Measurements from ENCODE around the gene PLP2. TPM values are rescaled to one million over a fixed set of nuclear protein-coding genes. Genes with fewer than 3 reads are reported as not detected.

Gene PLP2
- total and polyA plus RNA-seq, 2 of the 13 experiments (the other 11 are each of a cell fraction or from before 2014, with no cell fraction given), result 0.40 to 3.6 TPM

DNA sequence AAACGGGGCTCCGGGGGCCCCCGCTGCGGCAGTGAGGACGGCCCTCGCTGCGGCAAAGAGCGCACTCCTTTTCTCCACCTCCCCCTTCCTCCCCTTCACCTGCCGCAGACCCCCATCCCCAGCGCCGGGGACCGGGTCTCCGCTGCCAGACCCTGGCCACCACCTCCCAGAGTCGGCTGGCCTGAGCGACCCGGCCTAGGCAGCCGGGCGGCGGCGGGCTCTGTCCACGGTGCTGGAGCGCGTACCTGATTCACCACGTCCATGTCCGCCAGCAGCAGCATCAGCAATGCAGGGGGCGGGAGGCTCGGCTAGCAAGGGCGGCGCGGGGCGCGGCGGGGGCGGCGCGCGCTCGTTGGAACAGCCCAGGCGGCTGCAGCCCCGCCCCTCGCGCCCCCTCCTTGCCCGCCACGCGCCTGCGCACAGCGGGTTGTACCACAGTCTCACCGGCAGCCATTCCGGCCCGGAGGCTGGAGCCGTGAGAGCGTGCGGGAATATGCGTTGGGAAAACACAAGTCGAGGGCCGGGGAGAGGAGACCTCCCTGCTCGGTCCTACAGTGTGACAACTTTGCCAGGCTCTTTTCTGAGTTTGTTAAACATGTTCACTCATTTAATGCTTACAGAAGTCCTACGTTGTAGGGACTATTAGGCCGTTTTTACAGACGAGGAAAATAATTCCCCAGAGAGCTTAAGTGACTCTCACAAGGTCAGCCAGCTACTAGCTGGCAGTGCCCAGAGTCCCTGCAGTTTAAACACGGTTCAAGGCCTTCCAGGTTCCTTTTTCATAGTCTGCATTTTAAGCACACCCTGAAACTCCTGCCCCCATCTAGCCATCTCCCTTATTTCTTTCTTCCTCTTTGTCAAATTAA, 28.4 kb downstream of the PLP2 start, which contains the start of gene SYP (continued):
- peak; percentile 68; the same call in 1 of the 2 replicates for TF ChIP-seq CHCHD3 (CRISPR knock-in tag; IDR thresholded peaks at IDR 0.05)
- TF ChIP-seq IRX3 (CRISPR knock-in tag; IDR thresholded peaks at IDR 0.05; ENCODE audit: borderline replicate concordance, low read depth), result 0 out of 2 replicates have a peak, but pooled peaks have one; percentile 85
- peak; percentile 81 for TF ChIP-seq MAZ (IDR thresholded peaks at IDR 0.05; ENCODE audit: borderline replicate concordance, low read depth, low read length)
- peak; percentile 93 for TF ChIP-seq MAZ (CRISPR knock-in tag; IDR thresholded peaks at IDR 0.05; ENCODE audit: low read depth)
- peak; percentile 76; the same call in 1 of the 2 replicates for TF ChIP-seq ZNF616 (CRISPR knock-in tag; IDR thresholded peaks at IDR 0.05; ENCODE audit: low read depth)
- TF ChIP-seq ZNF614 (CRISPR knock-in tag; IDR thresholded peaks at IDR 0.05; ENCODE audit: borderline replicate concordance), result 0 out of 2 replicates have a peak, but pooled peaks have one; percentile 18
- TF ChIP-seq NR0B2 (CRISPR knock-in tag; IDR thresholded peaks at IDR 0.05), result peak; percentile 79; the same call in 1 of the 2 replicates
- TF ChIP-seq ZBTB25 (CRISPR knock-in tag; IDR thresholded peaks at IDR 0.05), result peak; percentile 81
- TF ChIP-seq ZNF644 (CRISPR knock-in tag; IDR thresholded peaks at IDR 0.05; ENCODE audit: low read depth), result no peak
- TF ChIP-seq EZH2 (conservative IDR thresholded peaks at IDR 0.05; ENCODE audit: low read depth, low read length), result no peak
- peak; percentile 67; the same call in 1 of the 2 replicates for TF ChIP-seq ZNF547 (CRISPR knock-in tag; IDR thresholded peaks at IDR 0.05)
- 0 out of 2 replicates have a peak, but pooled peaks have one; percentile 33 for TF ChIP-seq ZNF280B (CRISPR knock-in tag; IDR thresholded peaks at IDR 0.05; ENCODE audit: borderline replicate concordance)
- peak; percentile 94 for TF ChIP-seq BORCS8-MEF2B (CRISPR knock-in tag; IDR thresholded peaks at IDR 0.05)
- TF ChIP-seq, protein P1, sequence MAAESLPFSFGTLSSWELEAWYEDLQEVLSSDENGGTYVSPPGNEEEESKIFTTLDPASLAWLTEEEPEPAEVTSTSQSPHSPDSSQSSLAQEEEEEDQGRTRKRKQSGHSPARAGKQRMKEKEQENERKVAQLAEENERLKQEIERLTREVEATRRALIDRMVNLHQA (CRISPR knock-in tag; IDR thresholded peaks at IDR 0.05), result no peak
- TF ChIP-seq ZNF281 (CRISPR knock-in tag; IDR thresholded peaks at IDR 0.05; ENCODE audit: borderline replicate concordance), result peak; percentile 55; the same call in 1 of the 2 replicates
- TF ChIP-seq SP2 (CRISPR knock-in tag; IDR thresholded peaks at IDR 0.05), result peak; percentile 58
- TF ChIP-seq ARNT2 (CRISPR knock-in tag; IDR thresholded peaks at IDR 0.05; ENCODE audit: low read depth), result peak; percentile 87
- TF ChIP-seq SAFB2 (CRISPR knock-in tag; IDR thresholded peaks at IDR 0.05; ENCODE audit: borderline replicate concordance, low read depth), result peak; percentile 63; the same call in 1 of the 2 replicates
- TF ChIP-seq PHF21A (CRISPR knock-in tag; IDR thresholded peaks at IDR 0.05), result peak; percentile 35; the same call in 1 of the 2 replicates
- peak; percentile 66 for TF ChIP-seq SP5 (CRISPR knock-in tag; IDR thresholded peaks at IDR 0.05; ENCODE audit: borderline replicate concordance, low read depth)
- TF ChIP-seq PHF5A (CRISPR knock-in tag; IDR thresholded peaks at IDR 0.05; ENCODE audit: low read depth, unreplicated experiment), result no peak
- TF ChIP-seq GABPB1 (CRISPR knock-in tag; IDR thresholded peaks at IDR 0.05), result peak; percentile 71
